Measurements from ENCODE around the gene VAV1. TPM values are rescaled to one million over a fixed set of nuclear protein-coding genes. Genes with fewer than 3 reads are reported as not detected.
A peak's percentile ranks its signal among the peaks of the same experiment; 100 is the strongest.

VAV1 gene
- total and polyA plus RNA-seq, 2 of the 13 experiments (the other 11 are each of a cell fraction or from before 2014, with no cell fraction given), result not detected

GRCh38 chr19:6736169-6736916, 36.2 kb upstream of the VAV1 start (continued):
- TF ChIP-seq SKIL (CRISPR knock-in tag; IDR thresholded peaks at IDR 0.05; ENCODE audit: borderline replicate concordance) (no peak), UBTF (CRISPR knock-in tag; IDR thresholded peaks at IDR 0.05) (peak; percentile 69), KMT2B (CRISPR knock-in tag; IDR thresholded peaks at IDR 0.05) (no peak), ARNT (IDR thresholded peaks at IDR 0.05) (no peak), HOXA5 (CRISPR knock-in tag; IDR thresholded peaks at IDR 0.05) (no peak), ZNF414 (CRISPR knock-in tag; IDR thresholded peaks at IDR 0.05) (peak; percentile 43; the same call in 1 of the 2 replicates), CREB3 (CRISPR knock-in tag; IDR thresholded peaks at IDR 0.05) (no peak), FOXJ3 (CRISPR knock-in tag; IDR thresholded peaks at IDR 0.05; ENCODE audit: borderline replicate concordance) (no peak), PRMT3 (CRISPR knock-in tag; IDR thresholded peaks at IDR 0.05; ENCODE audit: borderline replicate concordance, low read depth) (no peak), ZNF7 (CRISPR knock-in tag; IDR thresholded peaks at IDR 0.05) (no peak), PLRG1 (conservative IDR thresholded peaks at IDR 0.05) (no peak), NR2F6 (IDR thresholded peaks at IDR 0.05) (0 out of 2 replicates have a peak, but pooled peaks have one; percentile 16), NR2F6 (CRISPR knock-in tag; IDR thresholded peaks at IDR 0.05) (peak; percentile 24; the same call in 1 of the 2 replicates), ZNF207 (IDR thresholded peaks at IDR 0.05; ENCODE audit: borderline replicate concordance) (no peak), SIN3B (IDR thresholded peaks at IDR 0.05; ENCODE audit: low read length) (no peak), ZNF501 (CRISPR knock-in tag; IDR thresholded peaks at IDR 0.05) (no peak), ZNF10 (CRISPR knock-in tag; IDR thresholded peaks at IDR 0.05; ENCODE audit: borderline replicate concordance, low read depth) (no peak), ZNF343 (CRISPR knock-in tag; IDR thresholded peaks at IDR 0.05) (peak; percentile 33; the same call in 1 of the 2 replicates), ZNF333 (CRISPR knock-in tag; IDR thresholded peaks at IDR 0.05; ENCODE audit: borderline replicate concordance) (no peak), ZFP90 (CRISPR knock-in tag; IDR thresholded peaks at IDR 0.05; ENCODE audit: borderline replicate concordance) (no peak), SPEN (CRISPR knock-in tag; IDR thresholded peaks at IDR 0.05; ENCODE audit: low read depth) (no peak), RAD51 (IDR thresholded peaks at IDR 0.05; ENCODE audit: borderline replicate concordance) (no peak), ZNF33B (CRISPR knock-in tag; IDR thresholded peaks at IDR 0.05) (no peak), NKX3-1 (CRISPR knock-in tag; IDR thresholded peaks at IDR 0.05) (no peak), DR1 (CRISPR knock-in tag; IDR thresholded peaks at IDR 0.05) (no peak), NFE2 (CRISPR knock-in tag; IDR thresholded peaks at IDR 0.05) (no peak)
